Measurements from ENCODE around the gene C3orf33. TPM values are rescaled to one million over a fixed set of nuclear protein-coding genes. Genes with fewer than 3 reads are reported as not detected.

The C3orf33 gene
- total and polyA plus RNA-seq, 2 of the 8 experiments (the other 6 are each of a cell fraction or from before 2014, with no cell fraction given), result 3.4 to 4.5 TPM

DNA sequence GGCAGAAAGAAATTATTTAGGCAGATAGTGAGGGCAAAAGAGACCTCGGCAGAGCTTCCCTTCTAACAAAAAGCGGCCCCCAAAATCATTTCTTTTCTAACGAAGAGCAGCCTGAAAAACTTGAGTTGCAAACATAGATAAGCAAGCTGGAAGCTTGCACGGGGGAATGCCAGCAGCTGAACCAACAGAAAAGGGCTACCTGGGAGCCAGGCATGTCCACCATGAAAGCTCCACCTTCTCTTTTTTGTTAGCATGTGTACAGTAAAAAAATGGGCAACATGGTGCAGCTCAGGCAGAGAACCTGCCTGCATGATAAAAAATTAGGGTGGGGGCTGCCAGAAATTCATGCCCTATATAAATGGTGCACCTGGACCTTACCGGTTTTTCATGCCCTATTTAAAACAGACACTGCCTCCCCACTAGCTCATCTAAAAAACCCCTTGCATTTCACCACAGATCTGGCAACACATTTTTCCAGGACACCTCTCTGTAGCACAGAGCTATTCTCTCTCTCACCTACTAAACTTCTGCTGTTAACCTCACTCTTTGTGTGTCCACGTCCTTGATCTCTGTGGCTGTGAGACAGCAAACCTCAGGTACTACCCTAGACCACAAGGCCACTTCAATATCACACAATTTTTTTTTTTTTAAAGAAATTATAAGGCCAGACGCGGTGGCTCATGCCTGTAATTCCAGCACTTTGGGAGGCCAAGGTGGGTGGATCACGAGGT, 29.4 kb upstream of the C3orf33 start:
- FAIRE-seq (no peak), DNase-seq (ENCODE audit: low read depth in 1 of 2, low spot score in 2 of 2) (no peak)
- Histone ChIP-seq H3K79me1 (ENCODE audit: low read depth, low read length) (no peaks in the 10 kb centered on the region), H2BK120ac (replicated peaks; ENCODE audit: low read depth, low read length) (no peak overlapping the region), H2BK12ac (ENCODE audit: low read depth, low read length) (no peak overlapping the region), H2BK5ac (ENCODE audit: low read depth, low read length) (no peak overlapping the region), H3K9ac (replicated peaks in 1 of 4; ENCODE audit: extremely low read depth in 1 of 4, low read depth in 3 of 4, low read length in 3 of 4) (no peak overlapping the region), H3K4me2 (ENCODE audit: insufficient read depth in 1 of 2, low read depth in 2 of 2, low read length in 2 of 2) (no peak overlapping the region), H2BK20ac (ENCODE audit: low read length) (no peak overlapping the region), H3K27me3 (replicated peaks in 1 of 4; ENCODE audit: control insufficient read depth in 3 of 4, extremely low read depth in 1 of 4, insufficient read depth in 3 of 4, low read length in 3 of 4) (no peaks in the 10 kb centered on the region), H3K4me1 (replicated peaks in 1 of 4; ENCODE audit: control insufficient read depth in 3 of 4, insufficient read depth in 4 of 4, low read length in 3 of 4) (no peaks in the 10 kb centered on the region), H2BK15ac (ENCODE audit: low read length) (no peak overlapping the region), H3K56ac (replicated peaks; ENCODE audit: insufficient read length, low read depth, low read length) (no peak overlapping the region), H2AK5ac (ENCODE audit: low read depth, low read length) (no peak overlapping the region), H3K4ac (replicated peaks; ENCODE audit: insufficient read length, low read depth, low read length) (no peak overlapping the region), H2AFZ (ENCODE audit: low read length) (no peak overlapping the region), H3K79me2 (ENCODE audit: control insufficient read depth in 1 of 2, insufficient read depth in 2 of 2, low read length in 2 of 2) (no peaks in the 10 kb centered on the region), H3K23ac (ENCODE audit: insufficient read length) (no peak overlapping the region), H4K20me1 (replicated peaks in 1 of 2; ENCODE audit: control insufficient read depth in 1 of 2, insufficient read depth in 2 of 2, low read length in 2 of 2) (peaks cover 0 to 2% of the 10 kb centered on the region in 2 experiments), H3K23me2 (ENCODE audit: low read depth, low read length) (no peaks in the 10 kb centered on the region), H4K91ac (replicated peaks; ENCODE audit: insufficient read length, low read length) (no peak overlapping the region), H3K9me3 (ENCODE audit: insufficient read depth in 2 of 2, low read depth in 1 of 2, low read length in 1 of 2) (no peaks in the 10 kb centered on the region), H3K14ac (ENCODE audit: insufficient read length) (no peak overlapping the region), H4K5ac (ENCODE audit: insufficient read length, low read depth, low read length) (no peak overlapping the region), H3K4me3 (ENCODE audit: extremely low read depth in 1 of 4, insufficient read depth in 2 of 4, low read depth in 3 of 4, low read length in 4 of 4) (no peak overlapping the region), H3K18ac (ENCODE audit: extremely low read depth, low read length) (no peak overlapping the region), H3K36me3 (ENCODE audit: control insufficient read depth in 2 of 4, insufficient read depth in 4 of 4, low read length in 3 of 4) (peaks cover 0 to 3% (median 0%) of the 10 kb centered on the region in 4 experiments; a peak in 1 of 8 replicates), H3K27ac (ENCODE audit: low read depth, low read length) (no peak overlapping the region), H4K8ac (ENCODE audit: extremely low read depth, insufficient read depth, low read length) (no peak overlapping the region)
- 80% methylated on average over 8 of the region's 9 CpGs; no CpG with 5 or more reads in 1 of the 2 experiments for WGBS, 2 experiments (ENCODE audit: extremely low coverage in 1 of 2, insufficient coverage in 1 of 2, insufficient read length in 1 of 2, insufficient replicate concordance in 2 of 2, low coverage in 1 of 2, low lambda C conversion rate in 2 of 2, missing lambda C conversion rate in 1 of 2)
- ChIA-PET CTCF (ENCODE audit: partially characterized antibody) (interaction anchor here (1.9 kb wide), 1 partner anchor 29 kb away, joined by 6 read pairs; the partner anchor contains the start of gene C3orf33), POLR2A (ENCODE audit: partially characterized antibody) (interaction anchor here (0.6 kb wide), 1 partner anchor 431 kb away, joined by 3 read pairs; no protein-coding TSS in a partner anchor)
- TF ChIP-seq TEAD4 (IDR thresholded peaks at IDR 0.05; ENCODE audit: low read depth, low read length) (no peak), SIN3A (conservative IDR thresholded peaks at IDR 0.05 in 1 of 2, IDR thresholded peaks at IDR 0.05 in 1 of 2; ENCODE audit: low read depth in 1 of 2, low read length in 2 of 2) (no peak), SAP30 (IDR thresholded peaks at IDR 0.05; ENCODE audit: insufficient read depth, insufficient replicate concordance, low read length) (no peak), KDM1A (IDR thresholded peaks at IDR 0.05; ENCODE audit: borderline replicate concordance, low read length) (no peak), ZNF274 (IDR thresholded peaks at IDR 0.05; ENCODE audit: borderline replicate concordance, extremely low read depth, low read length) (no peak), NRF1 (IDR thresholded peaks at IDR 0.05; ENCODE audit: low read depth, low read length) (no peak), CHD1 (IDR thresholded peaks at IDR 0.05; ENCODE audit: low read depth, low read length) (no peak), JUND (IDR thresholded peaks at IDR 0.05; ENCODE audit: low read length) (no peak)
- TF ChIP-seq, protein P1, sequence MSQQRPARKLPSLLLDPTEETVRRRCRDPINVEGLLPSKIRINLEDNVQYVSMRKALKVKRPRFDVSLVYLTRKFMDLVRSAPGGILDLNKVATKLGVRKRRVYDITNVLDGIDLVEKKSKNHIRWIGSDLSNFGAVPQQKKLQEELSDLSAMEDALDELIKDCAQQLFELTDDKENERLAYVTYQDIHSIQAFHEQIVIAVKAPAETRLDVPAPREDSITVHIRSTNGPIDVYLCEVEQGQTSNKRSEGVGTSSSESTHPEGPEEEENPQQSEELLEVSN (IDR thresholded peaks at IDR 0.05), result no peak

Measured in H1 (cell line).